Mammary epithelial cell (primary cell): ENCODE measurements around the gene HLCS.

Source experiments
- CTCF ChIP-seq, 2 donors: IDR thresholded peaks in 1 of 2; conservative IDR thresholded peaks in 1 of 2; 2 replicates each; pipeline ENCODE4 v1.5.1; 2011 to 2012; ENCODE audit warnings: inconsistent platforms in 2 of 2, low read length in 2 of 2, mild to moderate bottlenecking in 2 of 2, control low read depth in 1 of 2, low read depth in 1 of 2; ENCODE audit not compliant: insufficient read depth in 1 of 2; ENCODE audit errors: extremely low read depth in 1 of 2
- EZH2 ChIP-seq: IDR thresholded peaks from 2 replicates; pipeline ENCODE4 v1.6.1; 2012; ENCODE audit warnings: low read length, inconsistent platforms, borderline replicate concordance

- TF ChIP-seq CTCF (conservative IDR thresholded peaks at IDR 0.05 in 1 of 2, IDR thresholded peaks at IDR 0.05 in 1 of 2; ENCODE audit: extremely low read depth in 1 of 2, insufficient read depth in 1 of 2, low read depth in 1 of 2, low read length in 2 of 2) (no peak), EZH2 (no peak)
Measured at GRCh38 chr21:36936361-36937135, 29.9 kb downstream of the HLCS start.
